PC-9 (cell line): ENCODE data around the gene STEAP3. TPM values are rescaled to one million over a fixed set of nuclear protein-coding genes. Genes with fewer than 3 reads are reported as not detected.
A peak's percentile ranks its signal among the peaks of the same experiment; 100 is the strongest.

ENCODE experiments used
- BruUV-seq: library from RNA; stranded (reverse); fragments of 400-500 nt; replicated peaks from 2 replicates; lab custom pipeline; 2021; lab: Mats Ljungman, UMichigan
- CTCF ChIA-PET: fragments of 300-600 bp; sonication (Branson Sonifier 250); formaldehyde crosslinking; loops from one replicate; lab custom pipeline; 2022; ENCODE audit warnings: antibody characterized with exemption; lab: Charles Lee
- POLR2A ChIA-PET: fragments of 300-600 bp; sonication (Branson Sonifier 250); formaldehyde crosslinking; loops from one replicate; lab custom pipeline; 2022; ENCODE audit warnings: antibody characterized with exemption; ENCODE audit not compliant: unreplicated experiment; lab: Charles Lee
- DNase-seq, 2 experiments: peaks; one replicate each; pipeline versions ENCODE4 v3.0.0 to v3.0.0-alpha.2; 2015 to 2022; ENCODE audit warnings: mixed read lengths in 1 of 2
- H2AFZ ChIP-seq: fragments of 200-600 bp; sonication (generic); 2 replicates; pipeline ENCODE4 v1.8.1; 2017; ENCODE audit warnings: antibody characterized with exemption
- H3F3A ChIP-seq: fragments of 200-600 bp; sonication (generic); 2 replicates; pipeline ENCODE4 v1.8.1; 2017; ENCODE audit warnings: antibody characterized with exemption, mild to moderate bottlenecking, low read depth; ENCODE audit not compliant: insufficient read depth
- H3K27ac ChIP-seq: fragments of 200-600 bp; sonication (generic); 2 replicates; pipeline ENCODE4 v1.6.1; 2016; ENCODE audit warnings: mixed run types
- H3K27me3 ChIP-seq: fragments of 200-600 bp; sonication (generic); 2 replicates; pipeline ENCODE4 v1.6.1; 2016; ENCODE audit warnings: low read depth, mixed run types; ENCODE audit not compliant: insufficient read depth
- H3K36me3 ChIP-seq: fragments of 200-600 bp; sonication (generic); 2 replicates; pipeline ENCODE4 v1.6.1; 2016; ENCODE audit warnings: low read depth, mixed run types
- H3K4me1 ChIP-seq: fragments of 200-600 bp; sonication (generic); replicated peaks from 2 replicates; pipeline ENCODE4 v1.6.1; 2016; ENCODE audit warnings: mixed run types; ENCODE audit not compliant: insufficient read depth
- H3K4me2 ChIP-seq: fragments of 200-600 bp; sonication (generic); 2 replicates; pipeline ENCODE4 v1.6.1; 2017; ENCODE audit warnings: mixed run types
- H3K4me3 ChIP-seq: fragments of 200-600 bp; sonication (generic); 2 replicates; pipeline ENCODE4 v1.6.1; 2016; ENCODE audit warnings: mixed run types
- H3K79me2 ChIP-seq: fragments of 200-600 bp; sonication (generic); 2 replicates; pipeline ENCODE4 v1.6.1; 2017; ENCODE audit warnings: low read depth, mixed run types
- H3K9me2 ChIP-seq: fragments of 200-600 bp; sonication (generic); 2 replicates; pipeline ENCODE4 v1.8.1; 2017; ENCODE audit warnings: mild to moderate bottlenecking; ENCODE audit not compliant: insufficient read depth
- H3K9me3 ChIP-seq: fragments of 200-600 bp; sonication (generic); 2 replicates; pipeline ENCODE4 v1.8.1; 2016; ENCODE audit warnings: low read depth; ENCODE audit not compliant: insufficient read depth
- H4K20me1 ChIP-seq: fragments of 200-600 bp; sonication (generic); 2 replicates; pipeline ENCODE4 v1.8.1; 2017; ENCODE audit not compliant: insufficient read depth
- CTCF ChIP-seq: fragments of 200-600 bp; sonication (generic); conservative IDR thresholded peaks from 2 replicates; pipeline ENCODE4 v1.6.1; 2017; ENCODE audit warnings: mixed run types, antibody characterized with exemption, mild to moderate bottlenecking, moderate library complexity
- EZH2 ChIP-seq: fragments of 200-600 bp; sonication (generic); IDR thresholded peaks from 2 replicates; pipeline ENCODE4 v1.8.0; 2017; ENCODE audit warnings: antibody characterized with exemption, low read depth
- intact Hi-C: fragments of 100-400 bp; cut with micrococcal nuclease; formaldehyde crosslinking; loops from one replicate; pipeline ENCODE4 v1.10.0; 2022; ENCODE audit not compliant: unreplicated experiment
- total RNA-seq: library from RNA; stranded (reverse); gene quantifications from 2 replicates; pipeline ENCODE4 v1.2.3, GENCODE V29; 2021

The STEAP3 gene
- total RNA-seq, 1 experiment from 2014 or later = 23.0 TPM

DNA sequence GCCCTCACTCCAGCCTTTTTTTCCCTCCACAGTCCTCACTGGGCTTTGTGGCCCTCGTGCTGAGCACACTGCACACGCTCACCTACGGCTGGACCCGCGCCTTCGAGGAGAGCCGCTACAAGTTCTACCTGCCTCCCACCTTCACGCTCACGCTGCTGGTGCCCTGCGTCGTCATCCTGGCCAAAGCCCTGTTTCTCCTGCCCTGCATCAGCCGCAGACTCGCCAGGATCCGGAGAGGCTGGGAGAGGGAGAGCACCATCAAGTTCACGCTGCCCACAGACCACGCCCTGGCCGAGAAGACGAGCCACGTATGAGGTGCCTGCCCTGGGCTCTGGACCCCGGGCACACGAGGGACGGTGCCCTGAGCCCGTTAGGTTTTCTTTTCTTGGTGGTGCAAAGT is 39.4 kb downstream of the STEAP3 start:
- H3K4me1 ChIP-seq = no peaks in the 10 kb centered on the region
- intact Hi-C loops = no loop called here
- TF ChIP-seq CTCF (no peak), EZH2 (no peak)
- no peaks in the 10 kb centered on the region for H4K20me1 ChIP-seq
- H3K36me3 ChIP-seq = 0 out of 2 replicates have a peak, but pooled peaks cover 7% of the 10 kb centered on the region
- no peak overlapping the region for H3K27ac ChIP-seq
- H3F3A ChIP-seq = no peaks in the 10 kb centered on the region
- ChIA-PET CTCF (no interaction called here), POLR2A (no interaction called here)
- H3K4me2 ChIP-seq = no peak overlapping the region
- no peaks in the 10 kb centered on the region for H3K79me2 ChIP-seq
- H3K9me3 ChIP-seq = no peaks in the 10 kb centered on the region
- no peak overlapping the region for H3K4me3 ChIP-seq
- no peaks in the 10 kb centered on the region for H3K27me3 ChIP-seq
- DNase-seq = no peak
- no peaks in the 10 kb centered on the region for H3K9me2 ChIP-seq
- BruUV-seq = no TSS peak
- no peak overlapping the region for H2AFZ ChIP-seq

DNA sequence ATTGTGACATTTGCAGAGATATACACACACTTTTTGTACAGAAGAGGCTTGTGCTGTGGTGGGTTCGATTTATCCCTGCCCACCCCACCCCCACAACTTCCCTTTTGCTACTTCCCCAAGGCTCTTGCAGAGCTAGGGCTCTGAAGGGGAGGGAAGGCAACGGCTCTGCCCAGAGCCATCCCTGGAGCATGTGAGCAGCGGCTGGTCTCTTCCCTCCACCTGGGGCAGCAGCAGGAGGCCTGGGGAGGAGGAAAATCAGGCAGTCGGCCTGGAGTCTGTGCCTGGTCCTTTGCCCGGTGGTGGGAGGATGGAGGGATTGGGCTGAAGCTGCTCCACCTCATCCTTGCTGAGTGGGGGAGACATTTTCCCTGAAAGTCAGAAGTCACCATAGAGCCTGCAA is 40.0 kb downstream of the STEAP3 start:
- Histone ChIP-seq H3K79me2 (no peaks in the 10 kb centered on the region), H3K9me3 (no peaks in the 10 kb centered on the region), H3K27me3 (no peaks in the 10 kb centered on the region), H3K9me2 (no peaks in the 10 kb centered on the region), H3K4me3 (no peak overlapping the region), H3K4me1 (no peaks in the 10 kb centered on the region), H3K4me2 (no peak overlapping the region), H4K20me1 (no peaks in the 10 kb centered on the region), H3K27ac (no peak overlapping the region), H3F3A (no peaks in the 10 kb centered on the region), H3K36me3 (0 out of 2 replicates have a peak, but pooled peaks cover 7% of the 10 kb centered on the region), H2AFZ (no peak overlapping the region)
- ChIA-PET CTCF (interaction anchor here (0.6 kb wide), 2 partner anchors 51 to 73 kb away, joined by 6 read pairs; no protein-coding TSS in a partner anchor), POLR2A (no interaction called here)
- BruUV-seq = no TSS peak
- no peak for DNase-seq
- TF ChIP-seq EZH2 = no peak
- TF ChIP-seq CTCF = no peak
- intact Hi-C loops = loop anchor here (2.0 kb wide), 2 partner anchors 27 to 39 kb away; no protein-coding TSS in a partner anchor

GRCh38 chr2:119264781-119265692 is 41.4 kb downstream of the STEAP3 start:
- Histone ChIP-seq H3K36me3 (0 out of 2 replicates have a peak, but pooled peaks cover 7% of the 10 kb centered on the region), H3K27me3 (no peaks in the 10 kb centered on the region), H3K4me3 (no peak overlapping the region), H3K79me2 (no peaks in the 10 kb centered on the region), H3K4me2 (no peak overlapping the region), H3K4me1 (no peaks in the 10 kb centered on the region), H3K27ac (no peak overlapping the region), H3F3A (no peaks in the 10 kb centered on the region), H3K9me2 (no peaks in the 10 kb centered on the region), H4K20me1 (no peaks in the 10 kb centered on the region), H2AFZ (no peak overlapping the region), H3K9me3 (no peaks in the 10 kb centered on the region)
- no TSS peak for BruUV-seq
- TF ChIP-seq EZH2 (no peak), CTCF (peak; percentile 95)
- ChIA-PET CTCF (interaction anchor here (0.7 to 0.9 kb wide), 2 partner anchors 12 to 274 kb away, joined by 3 read pairs; no protein-coding TSS in a partner anchor), POLR2A (no interaction called here)
- peak in 1 of 2 experiments; percentile 67 for DNase-seq
- intact Hi-C loops = loop anchor here (1.0 to 2.0 kb wide), 5 partner anchors 26 to 383 kb away; no protein-coding TSS in a partner anchor
